K562 (cell line): ENCODE measurements around the gene OXSR1. TPM values are rescaled to one million over a fixed set of nuclear protein-coding genes. Genes with fewer than 3 reads are reported as not detected.

ENCODE experiments used
- ATAC-seq: fragments of 200-7000 bp; cut with Tn5 transposase; 3 replicates; pipeline ENCODE4 v1.9.1; 2020; ENCODE audit warnings: moderate library complexity
- BruUV-seq: library from RNA; stranded (reverse); fragments of 400-500 nt; replicated peaks from 2 replicates; lab custom pipeline; 2021; lab: Mats Ljungman, UMichigan
- CTCF ChIA-PET: fragments of 300-600 bp; formaldehyde crosslinking; extraction: SDS; loops from one replicate; lab custom pipeline; 2021; ENCODE audit warnings: low intra/inter-chr PET ratio; lab: Yijun Ruan, JAX
- POLR2A ChIA-PET: fragments of 300-600, 350-650 bp; sonication (Branson Sonifier 250); formaldehyde crosslinking; extraction: SDS; loops from one replicate; lab custom pipeline; 2021; ENCODE audit warnings: antibody characterized with exemption, inconsistent platforms; lab: Yijun Ruan, JAX
- DNase-seq, 4 experiments: peaks; one replicate each; pipeline versions ENCODE4 v3.0.0 to v3.0.0-alpha.2; 2011 to 2018; ENCODE audit warnings: low spot score in 3 of 4, mixed read lengths in 3 of 4; ENCODE audit errors: extremely low read depth in 1 of 4
- FAIRE-seq: peaks from 2 replicates; lab custom pipeline; 2011; peaks lifted over from hg19 to GRCh38; lab: Jason Lieb, UNC
- H2AFZ ChIP-seq: 2 replicates; pipeline ENCODE4 v1.6.0; 2011; ENCODE audit warnings: low read depth, low read length, control low read depth, inconsistent platforms
- H3K27ac ChIP-seq: fragments of 200-600 bp; 3 replicates; pipeline ENCODE4 v1.8.0; 2011; ENCODE audit warnings: low read depth, mild to moderate bottlenecking, control low read depth, inconsistent platforms, low read length, moderate library complexity, mixed read lengths; ENCODE audit errors: extremely low read depth
- H3K27me3 ChIP-seq, 2 experiments: fragments of 300-600 bp in 1 of 2; 2 replicates in 1 of 2; 3 replicates in 1 of 2; pipeline versions ENCODE4 v1.6.0 to v1.8.0; 2011; ENCODE audit warnings: inconsistent platforms in 2 of 2, low read length in 2 of 2, mild to moderate bottlenecking in 1 of 2, mixed read lengths in 1 of 2, moderate library complexity in 1 of 2; ENCODE audit not compliant: control insufficient read depth in 2 of 2, insufficient read depth in 2 of 2
- H3K36me3 ChIP-seq: fragments of 300-600 bp; 3 replicates; pipeline ENCODE4 v1.8.0; 2011; ENCODE audit warnings: mild to moderate bottlenecking, low read length, inconsistent platforms; ENCODE audit not compliant: control insufficient read depth, insufficient read depth
- H3K4me1 ChIP-seq, 2 experiments: fragments of 200-600 bp in 1 of 2; replicated peaks in 1 of 2; 2 replicates in 1 of 2; 3 replicates in 1 of 2; pipeline versions ENCODE4 v1.5.1 to v1.8.0; 2011; ENCODE audit warnings: inconsistent platforms in 2 of 2, low read length in 2 of 2, mild to moderate bottlenecking in 1 of 2, mixed read lengths in 1 of 2, moderate library complexity in 1 of 2; ENCODE audit not compliant: control insufficient read depth in 2 of 2, insufficient read depth in 2 of 2
- H3K4me2 ChIP-seq: 2 replicates; pipeline ENCODE4 v1.6.1; 2011; ENCODE audit warnings: low read length, control low read depth, inconsistent platforms, mixed read lengths; ENCODE audit not compliant: insufficient read depth
- H3K4me3 ChIP-seq: fragments of 200-600 bp; sonication (generic), shearing (Covaris generic); 2 replicates; pipeline ENCODE4 v1.5.1; 2016; ENCODE audit warnings: control low read depth, inconsistent platforms
- H3K79me2 ChIP-seq: fragments of 200-600 bp; 3 replicates; pipeline ENCODE4 v1.8.0; 2011; ENCODE audit warnings: low read length, inconsistent platforms; ENCODE audit not compliant: control insufficient read depth, insufficient read depth
- H3K9ac ChIP-seq, 2 experiments: 2 replicates each; pipeline versions ENCODE4 v1.6.0 to v1.6.1; 2011; ENCODE audit warnings: low read depth in 2 of 2, low read length in 2 of 2, control low read depth in 1 of 2, inconsistent platforms in 1 of 2, mild to moderate bottlenecking in 1 of 2, mixed read lengths in 1 of 2; ENCODE audit not compliant: insufficient read depth in 1 of 2
- H3K9me1 ChIP-seq: one replicate; pipeline ENCODE4 v1.6.0; 2011; ENCODE audit warnings: inconsistent platforms, mild to moderate bottlenecking, low read length, moderate library complexity; ENCODE audit not compliant: control insufficient read depth, insufficient read depth
- H3K9me3 ChIP-seq: replicated peaks from 2 replicates; pipeline ENCODE4 v1.5.1; 2011; ENCODE audit warnings: low read depth, low read length, inconsistent platforms; ENCODE audit not compliant: control insufficient read depth, insufficient read depth
- H4K20me1 ChIP-seq: replicated peaks from 2 replicates; pipeline ENCODE4 v1.6.1; 2011; ENCODE audit warnings: low read length, inconsistent platforms, mixed read lengths; ENCODE audit not compliant: control insufficient read depth, insufficient read depth
- AFF1 ChIP-seq, 2 experiments: fragments of 450-650 bp; IDR thresholded peaks; 2 replicates each; pipeline ENCODE4 v1.6.1; 2018; ENCODE audit warnings: mild to moderate bottlenecking in 2 of 2, low read depth in 1 of 2; ENCODE audit not compliant: partially characterized antibody in 2 of 2
- ATF2 ChIP-seq: sonication (generic); formaldehyde crosslinking; IDR thresholded peaks from 2 replicates; pipeline ENCODE4 v1.8.1; 2022; ENCODE audit warnings: missing genetic modification reagents
- CEBPB ChIP-seq: fragments of 450-650 bp; IDR thresholded peaks from 2 replicates; pipeline ENCODE4 v1.6.1; 2016; ENCODE audit warnings: missing genetic modification characterization, missing compliant biosample characterization
- COPS2 ChIP-seq: fragments of 450-650 bp; conservative IDR thresholded peaks from 2 replicates; pipeline ENCODE4 v1.6.1; 2016; ENCODE audit warnings: mild to moderate bottlenecking, moderate library complexity
- KDM4B ChIP-seq, 2 experiments: fragments of 450-650 bp in 1 of 2; sonication (generic) in 1 of 2; IDR thresholded peaks; 2 replicates each; pipeline ENCODE4 v1.6.1; 2016 to 2017; ENCODE audit warnings: borderline replicate concordance in 2 of 2, antibody characterized with exemption in 1 of 2, low read depth in 1 of 2, mild to moderate bottlenecking in 1 of 2
- PRDM10 ChIP-seq: fragments of 450-650 bp; IDR thresholded peaks from 2 replicates; pipeline ENCODE4 v1.6.1; 2018; ENCODE audit not compliant: partially characterized antibody
- WGBS: fragments of 100-300 bp; shearing (Covaris generic); methylation state at CpG from one replicate; pipeline ENCODE4 v1.1.6; 2016; ENCODE audit warnings: low coverage, mixed read lengths; ENCODE audit not compliant: insufficient coverage; ENCODE audit errors: missing lambda C conversion rate; 5-methylcytosine and 5-hydroxymethylcytosine counted together
- in situ Hi-C: fragments of 300-500 bp; cut with MboI; formaldehyde crosslinking; loops from 4 replicates; pipeline ENCODE4 v1.15.0; 2018; ENCODE audit warnings: inconsistent platforms, mixed read lengths
- intact Hi-C: fragments of 100-400 bp; cut with micrococcal nuclease; formaldehyde crosslinking; loops from 2 replicates; pipeline ENCODE4 v1.14.2; 2022
- polyA plus RNA-seq, 8 experiments: library from polyadenylated mRNA; depleted of rRNA in 4 of 8; stranded (reverse) in 5 of 8; unstranded in 3 of 8; fragments of >200 nt; fragmentation: Nextera tagmentation in 2 of 8; fragmentation: Illumina TruSeq in 1 of 8; extraction: Ambion mirVana in 2 of 8; extraction: Trizol in 1 of 8; gene quantifications; 2 replicates each; pipeline versions ENCODE4 v1.2.1 to v1.2.3, GENCODE V29; 2011 to 2014; ENCODE audit warnings: inconsistent platforms in 1 of 8, missing spikeins in 1 of 8
- total RNA-seq, 7 experiments: library from RNA; depleted of rRNA in 6 of 7; stranded (reverse); fragments of >200 nt in 6 of 7; fragmentation: Illumina TruSeq in 2 of 7; extraction: Trizol in 2 of 7; gene quantifications; 2 replicates each; pipeline versions ENCODE4 v1.2.1 to v1.2.3, GENCODE V29; 2011 to 2021; ENCODE audit warnings: low replicate concordance in 1 of 7
- TF ChIP-seq, protein P1 (sequence below), 2 experiments: fragments of 150-350 bp in 1 of 2; IDR thresholded peaks; 2 replicates each; pipeline ENCODE4 v1.6.1; 2012 to 2016; ENCODE audit warnings: low read depth in 2 of 2, low read length in 2 of 2, mild to moderate bottlenecking in 1 of 2, moderate library complexity in 1 of 2

The OXSR1 gene
- total and polyA plus RNA-seq, 9 of the 15 experiments (the other 6 are each of a cell fraction or from before 2014, with no cell fraction given), result 15.7 to 87.6 (median 48.7) TPM

GRCh38 chr3:38119248-38119544 is 46.1 kb upstream of the OXSR1 start:
- DNase-seq (no peak), ATAC-seq (no peak), FAIRE-seq (no peak)
- peaks cover 19% of the 10 kb centered on the region for H4K20me1 ChIP-seq
- peaks cover 34% of the 10 kb centered on the region; the same call in 2 of the 3 replicates for H3K36me3 ChIP-seq
- no peak overlapping the region for H3K4me2 ChIP-seq
- H3K9ac ChIP-seq, result no peak overlapping the region
- no peaks in the 10 kb centered on the region for H3K9me1 ChIP-seq
- no peak overlapping the region for H3K4me3 ChIP-seq
- peaks cover 6 to 26% of the 10 kb centered on the region in 2 experiments; a peak in 3 of 5 replicates for H3K27me3 ChIP-seq
- no TSS peak for BruUV-seq
- POLR2A ChIA-PET, result interaction anchor here (0.5 to 1.6 kb wide), 4 partner anchors 24 to 277 kb away, joined by 3 to 4 read pairs (median 3); no protein-coding TSS in a partner anchor
- H3K27ac ChIP-seq, result no peak overlapping the region
- CTCF ChIA-PET, result interaction anchor here (1.2 kb wide), 1 partner anchor 115 kb away, joined by 3 read pairs; no protein-coding TSS in a partner anchor
- no peaks in the 10 kb centered on the region for H3K79me2 ChIP-seq
- H3K4me1 ChIP-seq, result peaks cover 0 to 30% of the 10 kb centered on the region in 2 experiments; a peak in 3 of 5 replicates
- in situ Hi-C loops (loop anchor here (5.0 kb wide), 1 partner anchor 533 kb away; no protein-coding TSS in a partner anchor), intact Hi-C loops (loop anchor here (5.0 kb wide), 3 partner anchors 147 to 363 kb away; partner anchors contain the start of gene XYLB)
- no peaks in the 10 kb centered on the region for H3K9me3 ChIP-seq
- 100% methylated on average over 1 of the region's 1 CpG for WGBS
- H2AFZ ChIP-seq, result no peak overlapping the region
- TF ChIP-seq AFF1 (IDR thresholded peaks at IDR 0.05; ENCODE audit: low read depth in 1 of 2, partially characterized antibody in 2 of 2) (no peak), ATF2 (no peak), CEBPB (tag) (no peak), COPS2 (no peak), PRDM10 (no peak), KDM4B (IDR thresholded peaks at IDR 0.05; ENCODE audit: borderline replicate concordance in 2 of 2, low read depth in 1 of 2) (no peak)
- TF ChIP-seq, protein P1, sequence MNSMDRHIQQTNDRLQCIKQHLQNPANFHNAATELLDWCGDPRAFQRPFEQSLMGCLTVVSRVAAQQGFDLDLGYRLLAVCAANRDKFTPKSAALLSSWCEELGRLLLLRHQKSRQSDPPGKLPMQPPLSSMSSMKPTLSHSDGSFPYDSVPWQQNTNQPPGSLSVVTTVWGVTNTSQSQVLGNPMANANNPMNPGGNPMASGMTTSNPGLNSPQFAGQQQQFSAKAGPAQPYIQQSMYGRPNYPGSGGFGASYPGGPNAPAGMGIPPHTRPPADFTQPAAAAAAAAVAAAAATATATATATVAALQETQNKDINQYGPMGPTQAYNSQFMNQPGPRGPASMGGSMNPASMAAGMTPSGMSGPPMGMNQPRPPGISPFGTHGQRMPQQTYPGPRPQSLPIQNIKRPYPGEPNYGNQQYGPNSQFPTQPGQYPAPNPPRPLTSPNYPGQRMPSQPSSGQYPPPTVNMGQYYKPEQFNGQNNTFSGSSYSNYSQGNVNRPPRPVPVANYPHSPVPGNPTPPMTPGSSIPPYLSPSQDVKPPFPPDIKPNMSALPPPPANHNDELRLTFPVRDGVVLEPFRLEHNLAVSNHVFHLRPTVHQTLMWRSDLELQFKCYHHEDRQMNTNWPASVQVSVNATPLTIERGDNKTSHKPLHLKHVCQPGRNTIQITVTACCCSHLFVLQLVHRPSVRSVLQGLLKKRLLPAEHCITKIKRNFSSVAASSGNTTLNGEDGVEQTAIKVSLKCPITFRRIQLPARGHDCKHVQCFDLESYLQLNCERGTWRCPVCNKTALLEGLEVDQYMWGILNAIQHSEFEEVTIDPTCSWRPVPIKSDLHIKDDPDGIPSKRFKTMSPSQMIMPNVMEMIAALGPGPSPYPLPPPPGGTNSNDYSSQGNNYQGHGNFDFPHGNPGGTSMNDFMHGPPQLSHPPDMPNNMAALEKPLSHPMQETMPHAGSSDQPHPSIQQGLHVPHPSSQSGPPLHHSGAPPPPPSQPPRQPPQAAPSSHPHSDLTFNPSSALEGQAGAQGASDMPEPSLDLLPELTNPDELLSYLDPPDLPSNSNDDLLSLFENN (IDR thresholded peaks at IDR 0.05; ENCODE audit: low read depth in 2 of 2, low read length in 2 of 2), result no peak
